Brain pericyte (primary cell): ENCODE data around the gene ERBIN.
"Not testable (repeated sequence)": the region's sequence is repeated elsewhere in the genome, so short reads cannot be mapped to it uniquely, and the experiment has no call there.

Experiments
- DNase-seq: peaks from one replicate; pipeline ENCODE4 v3.0.0-alpha.2; 2012; ENCODE audit warnings: low read depth, low spot score

Gene ERBIN

GRCh38 chr5:65926276-65926783, at the start of gene ERBIN:
TSS of gene ERBIN (plus strand) at chr5:65926575. CDS start at chr5:65992719, 66,144 bp downstream.
- DNase-seq = no peak

GRCh38 chr5:65876970-65877369, 49.4 kb upstream of the ERBIN start:
- no peak for DNase-seq

GRCh38 chr5:65879668-65880256, 46.6 kb upstream of the ERBIN start:
- DNase-seq = peak; percentile 13

GRCh38 chr5:65880496-65881072, 45.8 kb upstream of the ERBIN start:
- peak; percentile 50 for DNase-seq

- DNase-seq = no peak
Measured at GRCh38 chr5:65882278-65882677, 44.1 kb upstream of the ERBIN start.

GRCh38 chr5:65883461-65883860, 42.9 kb upstream of the ERBIN start:
- DNase-seq = no peak

GRCh38 chr5:65886387-65886786, 40.0 kb upstream of the ERBIN start:
- no peak for DNase-seq

GRCh38 chr5:65892024-65892423, 34.4 kb upstream of the ERBIN start:
- not testable (repeated sequence) for DNase-seq

GRCh38 chr5:65892801-65893200, 33.6 kb upstream of the ERBIN start:
- no peak for DNase-seq

- no peak for DNase-seq
Measured at GRCh38 chr5:65893749-65894430, 32.5 kb upstream of the ERBIN start.

- DNase-seq = no peak
Measured at GRCh38 chr5:65895891-65896290, 30.5 kb upstream of the ERBIN start.

GRCh38 chr5:65900746-65901145, 25.6 kb upstream of the ERBIN start:
- DNase-seq = no peak

- no peak for DNase-seq
Measured at GRCh38 chr5:65902104-65902503, 24.3 kb upstream of the ERBIN start.

- DNase-seq = no peak
Measured at GRCh38 chr5:65903581-65903980, 22.8 kb upstream of the ERBIN start.

GRCh38 chr5:65906256-65906655, 20.1 kb upstream of the ERBIN start:
- no peak for DNase-seq

GRCh38 chr5:65907135-65907534, 19.2 kb upstream of the ERBIN start:
- DNase-seq = no peak

GRCh38 chr5:65910711-65911110, 15.7 kb upstream of the ERBIN start:
- DNase-seq = no peak

GRCh38 chr5:65912311-65912710, 14.1 kb upstream of the ERBIN start:
- DNase-seq = no peak

- no peak for DNase-seq
Measured at GRCh38 chr5:65913519-65913918, 12.9 kb upstream of the ERBIN start.

GRCh38 chr5:65914641-65915196, 11.7 kb upstream of the ERBIN start:
- no peak for DNase-seq

- DNase-seq = not testable (repeated sequence)
Measured at GRCh38 chr5:65915661-65916060, 10.7 kb upstream of the ERBIN start.

GRCh38 chr5:65916066-65916465, 10.3 kb upstream of the ERBIN start:
- no peak for DNase-seq

GRCh38 chr5:65916636-65917035, 9.7 kb upstream of the ERBIN start:
- DNase-seq = no peak
